Liver (tissue), 9 donors: ENCODE data around the gene STUM. TPM values are rescaled to one million over a fixed set of nuclear protein-coding genes. Genes with fewer than 3 reads are reported as not detected.

Source experiments
- DNase-seq: peaks from one replicate; pipeline ENCODE4 v3.0.0-alpha.2; 2017; ENCODE audit warnings: low spot score
- H3K27ac ChIP-seq, 2 donors: one replicate each; pipeline ENCODE4 v1.7.0; 2013; ENCODE audit warnings: inconsistent platforms in 2 of 2, low read length in 2 of 2, control low read depth in 1 of 2, low read depth in 1 of 2, mild to moderate bottlenecking in 1 of 2
- H3K27me3 ChIP-seq, 4 donors: one replicate each; pipeline versions ENCODE4 v1.6.1 to v1.7.0; 2013; ENCODE audit warnings: low read length in 3 of 4, inconsistent platforms in 1 of 4, mild to moderate bottlenecking in 1 of 4, moderate library complexity in 1 of 4; ENCODE audit not compliant: control insufficient read depth in 4 of 4, insufficient read depth in 4 of 4
- H3K36me3 ChIP-seq, 4 donors: one replicate each; pipeline versions ENCODE4 v1.6.1 to v1.7.0; 2013; ENCODE audit warnings: low read length in 3 of 4, mild to moderate bottlenecking in 3 of 4, low read depth in 1 of 4, moderate library complexity in 1 of 4; ENCODE audit not compliant: control insufficient read depth in 4 of 4, insufficient read depth in 3 of 4
- H3K4me1 ChIP-seq, 4 donors: one replicate each; pipeline versions ENCODE4 v1.6.1 to v1.7.0; 2013; ENCODE audit warnings: low read length in 3 of 4, mild to moderate bottlenecking in 3 of 4, moderate library complexity in 1 of 4; ENCODE audit not compliant: control insufficient read depth in 4 of 4, insufficient read depth in 4 of 4
- H3K4me3 ChIP-seq, 3 donors: one replicate each; pipeline versions ENCODE4 v1.6.1 to v1.7.0; 2013; ENCODE audit warnings: low read length in 3 of 3, control low read depth in 1 of 3, low read depth in 1 of 3, mild to moderate bottlenecking in 1 of 3
- H3K9ac ChIP-seq, 2 donors: one replicate each; pipeline ENCODE4 v1.7.0; 2013; ENCODE audit warnings: low read length in 2 of 2, mild to moderate bottlenecking in 2 of 2, moderate library complexity in 2 of 2, control low read depth in 1 of 2, low read depth in 1 of 2
- H3K9me3 ChIP-seq, 4 donors: one replicate each; pipeline versions ENCODE4 v1.6.1 to v1.7.0; 2013; ENCODE audit warnings: low read length in 3 of 4; ENCODE audit not compliant: control insufficient read depth in 4 of 4
- ATF3 ChIP-seq: IDR thresholded peaks from 2 replicates; pipeline ENCODE4 v1.6.1; 2016; ENCODE audit warnings: antibody characterized with exemption
- CTCF ChIP-seq: fragments of 150-350 bp; IDR thresholded peaks from 2 replicates; pipeline ENCODE4 v1.5.1; 2017; ENCODE audit warnings: improper control_type of control experiment, low read depth, low read length; ENCODE audit not compliant: missing input control
- FOXA1 ChIP-seq: IDR thresholded peaks from 2 replicates; pipeline ENCODE4 v1.6.1; 2016; ENCODE audit warnings: antibody characterized with exemption
- FOXA2 ChIP-seq: IDR thresholded peaks from 2 replicates; pipeline ENCODE4 v1.6.1; 2016; ENCODE audit warnings: antibody characterized with exemption
- GABPA ChIP-seq, 2 donors: IDR thresholded peaks in 1 of 2; conservative IDR thresholded peaks in 1 of 2; 2 replicates each; pipeline ENCODE4 v1.6.1; 2016; ENCODE audit warnings: antibody characterized with exemption in 2 of 2, mild to moderate bottlenecking in 1 of 2, moderate library complexity in 1 of 2
- HNF4A ChIP-seq, 2 donors: conservative IDR thresholded peaks; 2 replicates each; pipeline ENCODE4 v1.6.1; 2016; ENCODE audit warnings: antibody characterized with exemption in 2 of 2, mild to moderate bottlenecking in 2 of 2
- JUND ChIP-seq, 2 donors: IDR thresholded peaks; 2 replicates each; pipeline ENCODE4 v1.6.1; 2016; ENCODE audit warnings: antibody characterized with exemption in 2 of 2
- MAX ChIP-seq: IDR thresholded peaks from 2 replicates; pipeline ENCODE4 v1.6.1; 2016; ENCODE audit warnings: antibody characterized with exemption
- NR2F2 ChIP-seq: IDR thresholded peaks from 2 replicates; pipeline ENCODE4 v1.6.1; 2016; ENCODE audit warnings: antibody characterized with exemption
- RAD21 ChIP-seq, 2 donors: IDR thresholded peaks; 2 replicates each; pipeline ENCODE4 v1.6.1; 2016; ENCODE audit warnings: antibody characterized with exemption in 2 of 2, mild to moderate bottlenecking in 2 of 2
- REST ChIP-seq: IDR thresholded peaks from 2 replicates; pipeline ENCODE4 v1.6.1; 2016; ENCODE audit warnings: antibody characterized with exemption, mild to moderate bottlenecking
- RXRA ChIP-seq, 2 donors: IDR thresholded peaks; 2 replicates each; pipeline ENCODE4 v1.6.1; 2017 to 2018; ENCODE audit warnings: antibody characterized with exemption in 2 of 2, mild to moderate bottlenecking in 1 of 2
- TAF1 ChIP-seq: conservative IDR thresholded peaks from 2 replicates; pipeline ENCODE4 v1.6.1; 2016; ENCODE audit warnings: antibody characterized with exemption, mild to moderate bottlenecking
- YY1 ChIP-seq: IDR thresholded peaks from 2 replicates; pipeline ENCODE4 v1.6.1; 2016; ENCODE audit warnings: antibody characterized with exemption, mild to moderate bottlenecking
- ZBTB33 ChIP-seq: IDR thresholded peaks from 2 replicates; pipeline ENCODE4 v1.6.1; 2016; ENCODE audit warnings: antibody characterized with exemption
- WGBS: extraction: QIAGEN DNeasy Blood & Tissue Kit; methylation state at CpG from one replicate; pipeline ENCODE4 v1.1.7; 2013; 5-methylcytosine and 5-hydroxymethylcytosine counted together
- polyA plus RNA-seq, 2 donors: library from polyadenylated mRNA; stranded (reverse) in 1 of 2; unstranded in 1 of 2; fragments of 200-250 nt in 1 of 2; fragments of >200 nt in 1 of 2; fragmentation: Nextera tagmentation in 1 of 2; extraction: Ambion mirVana in 1 of 2; gene quantifications; one replicate each; pipeline versions ENCODE4 v1.2.1 to v1.2.3, GENCODE V29; 2013 to 2015
- total RNA-seq, 2 donors: library from RNA; depleted of rRNA; stranded (reverse); fragments of >200 nt; gene quantifications; one replicate each; pipeline ENCODE4 v1.2.3, GENCODE V29; 2014
- donor health status: healthy.
- donor health status: healthy.
- donor health status: healthy.
- donor health status: healthy.
- donor health status: healthy.

STUM gene
- total and polyA plus RNA-seq, 4 donors = 0.03 to 0.14 (median 0.07) TPM

- DNase-seq = no peak
- no peaks in the 10 kb centered on the region for H3K9me3 ChIP-seq
Measured at GRCh38 chr1:226506021-226506420, 42.5 kb upstream of the STUM start.

GRCh38 chr1:226506921-226507320 is 41.6 kb upstream of the STUM start:
- H3K9ac ChIP-seq = no peak overlapping the region
- no peaks in the 10 kb centered on the region for H3K36me3 ChIP-seq
- no peaks in the 10 kb centered on the region for H3K9me3 ChIP-seq
- TF ChIP-seq FOXA1 = no peak
- TF ChIP-seq FOXA2 = no peak
- no peak for TF ChIP-seq RAD21 (IDR thresholded peaks at IDR 0.05)
- no peak for TF ChIP-seq MAX
- TF ChIP-seq RXRA (IDR thresholded peaks at IDR 0.05) = no peak
- TF ChIP-seq REST = no peak
- no peak for TF ChIP-seq YY1
- no peak for TF ChIP-seq NR2F2
- no peak for TF ChIP-seq TAF1
- TF ChIP-seq JUND (IDR thresholded peaks at IDR 0.05) = no peak
- WGBS = 95% methylated on average over 5 of the region's 5 CpGs
- no peaks in the 10 kb centered on the region for H3K4me1 ChIP-seq
- H3K27me3 ChIP-seq = peaks cover 0 to 15% (median 0%) of the 10 kb centered on the region in 4 donors
- H3K27ac ChIP-seq = no peak overlapping the region
- DNase-seq = no peak
- H3K4me3 ChIP-seq = no peak overlapping the region

More at GRCh38 chr1:226506021-226506420, 42.5 kb upstream of the STUM start:
- Histone ChIP-seq H3K27ac (no peak overlapping the region), H3K9ac (no peak overlapping the region), H3K27me3 (peaks cover 0 to 15% (median 0%) of the 10 kb centered on the region in 4 donors), H3K4me1 (no peaks in the 10 kb centered on the region), H3K4me3 (no peak overlapping the region), H3K36me3 (no peaks in the 10 kb centered on the region)
- 69% methylated on average over 2 of the region's 2 CpGs for WGBS
- TF ChIP-seq ATF3 (no peak), HNF4A (conservative IDR thresholded peaks at IDR 0.05) (no peak), FOXA1 (no peak), GABPA (IDR thresholded peaks at IDR 0.05 in 1 of 2, conservative IDR thresholded peaks at IDR 0.05 in 1 of 2) (no peak), RAD21 (IDR thresholded peaks at IDR 0.05) (no peak), YY1 (no peak)

- H3K9ac ChIP-seq = no peak overlapping the region
- peaks cover 0 to 9% (median 0%) of the 10 kb centered on the region in 4 donors for H3K27me3 ChIP-seq
- no peaks in the 10 kb centered on the region for H3K9me3 ChIP-seq
- WGBS = 90% methylated on average over 1 of the region's 1 CpG
- DNase-seq = no peak
- no peaks in the 10 kb centered on the region for H3K4me1 ChIP-seq
- no peaks in the 10 kb centered on the region for H3K36me3 ChIP-seq
- no peak overlapping the region for H3K4me3 ChIP-seq
- no peak overlapping the region for H3K27ac ChIP-seq
- TF ChIP-seq GABPA (IDR thresholded peaks at IDR 0.05 in 1 of 2, conservative IDR thresholded peaks at IDR 0.05 in 1 of 2) = no peak
- no peak for TF ChIP-seq YY1
- TF ChIP-seq MAX = no peak
- no peak for TF ChIP-seq FOXA2
- TF ChIP-seq FOXA1 = no peak
- no peak for TF ChIP-seq JUND (IDR thresholded peaks at IDR 0.05)
- TF ChIP-seq RAD21 (IDR thresholded peaks at IDR 0.05) = no peak
- TF ChIP-seq HNF4A (conservative IDR thresholded peaks at IDR 0.05) = no peak
- TF ChIP-seq RXRA (IDR thresholded peaks at IDR 0.05) = no peak
- TF ChIP-seq ZBTB33 = no peak
- TF ChIP-seq CTCF = no peak
- no peak for TF ChIP-seq REST
Measured at GRCh38 chr1:226510453-226510852, 38.1 kb upstream of the STUM start.
